K562 (cell line): ENCODE data around the gene SLC26A6. TPM values are rescaled to one million over a fixed set of nuclear protein-coding genes. Genes with fewer than 3 reads are reported as not detected.
A peak's percentile ranks its signal among the peaks of the same experiment; 100 is the strongest.

ENCODE experiments used
- ATAC-seq: fragments of 200-7000 bp; cut with Tn5 transposase; 3 replicates; pipeline ENCODE4 v1.9.1; 2020; ENCODE audit warnings: moderate library complexity
- BruUV-seq: library from RNA; stranded (reverse); fragments of 400-500 nt; replicated peaks from 2 replicates; lab custom pipeline; 2021; lab: Mats Ljungman, UMichigan
- CTCF ChIA-PET: fragments of 300-600 bp; formaldehyde crosslinking; extraction: SDS; loops from one replicate; lab custom pipeline; 2021; ENCODE audit warnings: low intra/inter-chr PET ratio; lab: Yijun Ruan, JAX
- POLR2A ChIA-PET: fragments of 300-600, 350-650 bp; sonication (Branson Sonifier 250); formaldehyde crosslinking; extraction: SDS; loops from one replicate; lab custom pipeline; 2021; ENCODE audit warnings: antibody characterized with exemption, inconsistent platforms; lab: Yijun Ruan, JAX
- DNase-seq, 4 experiments: peaks; one replicate each; pipeline versions ENCODE4 v3.0.0 to v3.0.0-alpha.2; 2011 to 2018; ENCODE audit warnings: low spot score in 3 of 4, mixed read lengths in 3 of 4; ENCODE audit errors: extremely low read depth in 1 of 4
- FAIRE-seq: peaks from 2 replicates; lab custom pipeline; 2011; peaks lifted over from hg19 to GRCh38; lab: Jason Lieb, UNC
- H2AFZ ChIP-seq: 2 replicates; pipeline ENCODE4 v1.6.0; 2011; ENCODE audit warnings: low read depth, low read length, control low read depth, inconsistent platforms
- H3K27ac ChIP-seq: fragments of 200-600 bp; 3 replicates; pipeline ENCODE4 v1.8.0; 2011; ENCODE audit warnings: low read depth, mild to moderate bottlenecking, control low read depth, inconsistent platforms, low read length, moderate library complexity, mixed read lengths; ENCODE audit errors: extremely low read depth
- H3K27me3 ChIP-seq, 2 experiments: fragments of 300-600 bp in 1 of 2; 2 replicates in 1 of 2; 3 replicates in 1 of 2; pipeline versions ENCODE4 v1.6.0 to v1.8.0; 2011; ENCODE audit warnings: inconsistent platforms in 2 of 2, low read length in 2 of 2, mild to moderate bottlenecking in 1 of 2, mixed read lengths in 1 of 2, moderate library complexity in 1 of 2; ENCODE audit not compliant: control insufficient read depth in 2 of 2, insufficient read depth in 2 of 2
- H3K36me3 ChIP-seq: fragments of 300-600 bp; 3 replicates; pipeline ENCODE4 v1.8.0; 2011; ENCODE audit warnings: mild to moderate bottlenecking, low read length, inconsistent platforms; ENCODE audit not compliant: control insufficient read depth, insufficient read depth
- H3K4me1 ChIP-seq, 2 experiments: fragments of 200-600 bp in 1 of 2; replicated peaks in 1 of 2; 2 replicates in 1 of 2; 3 replicates in 1 of 2; pipeline versions ENCODE4 v1.5.1 to v1.8.0; 2011; ENCODE audit warnings: inconsistent platforms in 2 of 2, low read length in 2 of 2, mild to moderate bottlenecking in 1 of 2, mixed read lengths in 1 of 2, moderate library complexity in 1 of 2; ENCODE audit not compliant: control insufficient read depth in 2 of 2, insufficient read depth in 2 of 2
- H3K4me2 ChIP-seq: 2 replicates; pipeline ENCODE4 v1.6.1; 2011; ENCODE audit warnings: low read length, control low read depth, inconsistent platforms, mixed read lengths; ENCODE audit not compliant: insufficient read depth
- H3K4me3 ChIP-seq: fragments of 200-600 bp; sonication (generic), shearing (Covaris generic); 2 replicates; pipeline ENCODE4 v1.5.1; 2016; ENCODE audit warnings: control low read depth, inconsistent platforms
- H3K79me2 ChIP-seq: fragments of 200-600 bp; 3 replicates; pipeline ENCODE4 v1.8.0; 2011; ENCODE audit warnings: low read length, inconsistent platforms; ENCODE audit not compliant: control insufficient read depth, insufficient read depth
- H3K9ac ChIP-seq, 2 experiments: 2 replicates each; pipeline versions ENCODE4 v1.6.0 to v1.6.1; 2011; ENCODE audit warnings: low read depth in 2 of 2, low read length in 2 of 2, control low read depth in 1 of 2, inconsistent platforms in 1 of 2, mild to moderate bottlenecking in 1 of 2, mixed read lengths in 1 of 2; ENCODE audit not compliant: insufficient read depth in 1 of 2
- H3K9me1 ChIP-seq: one replicate; pipeline ENCODE4 v1.6.0; 2011; ENCODE audit warnings: inconsistent platforms, mild to moderate bottlenecking, low read length, moderate library complexity; ENCODE audit not compliant: control insufficient read depth, insufficient read depth
- H3K9me3 ChIP-seq: replicated peaks from 2 replicates; pipeline ENCODE4 v1.5.1; 2011; ENCODE audit warnings: low read depth, low read length, inconsistent platforms; ENCODE audit not compliant: control insufficient read depth, insufficient read depth
- H4K20me1 ChIP-seq: replicated peaks from 2 replicates; pipeline ENCODE4 v1.6.1; 2011; ENCODE audit warnings: low read length, inconsistent platforms, mixed read lengths; ENCODE audit not compliant: control insufficient read depth, insufficient read depth
- ASH1L ChIP-seq: fragments of 450-650 bp; IDR thresholded peaks from 2 replicates; pipeline ENCODE4 v1.6.1; 2018; ENCODE audit warnings: borderline replicate concordance, mild to moderate bottlenecking, low read depth; ENCODE audit not compliant: partially characterized antibody
- CBX1 ChIP-seq: sonication (generic); IDR thresholded peaks from 2 replicates; pipeline ENCODE4 v1.6.1; 2016; ENCODE audit warnings: antibody characterized with exemption, low read depth, mild to moderate bottlenecking
- CBX2 ChIP-seq: fragments of 200-600 bp; sonication (generic); IDR thresholded peaks from one replicate; pipeline ENCODE4 v1.6.1; 2012; ENCODE audit warnings: mild to moderate bottlenecking, low read length, inconsistent platforms; ENCODE audit not compliant: insufficient read depth, poor library complexity, severe bottlenecking
- CHCHD3 ChIP-seq: fragments of 250-450 bp; sonication (Bioruptor Pico); IDR thresholded peaks from 2 replicates; pipeline ENCODE4 v2.1.2; 2022; ENCODE audit warnings: mild to moderate bottlenecking
- FOXJ3 ChIP-seq: sonication (generic); formaldehyde crosslinking; IDR thresholded peaks from 2 replicates; pipeline ENCODE4 v1.4.0; 2020; ENCODE audit warnings: mild to moderate bottlenecking, missing genetic modification reagents
- LEF1 ChIP-seq: fragments of 450-650 bp; IDR thresholded peaks from 2 replicates; pipeline ENCODE4 v1.6.1; 2016; ENCODE audit warnings: mild to moderate bottlenecking
- MAFK ChIP-seq: IDR thresholded peaks from 2 replicates; pipeline ENCODE4 v1.6.1; 2011; ENCODE audit warnings: low read length, improper control_type of control experiment
- MAZ ChIP-seq, 2 experiments: fragments of 450-650 bp in 1 of 2; sonication (generic) in 1 of 2; formaldehyde crosslinking; IDR thresholded peaks in 1 of 2; conservative IDR thresholded peaks in 1 of 2; 2 replicates each; pipeline versions ENCODE4 v1.4.0 to v1.5.0; 2020; ENCODE audit warnings: mild to moderate bottlenecking in 1 of 2, missing genetic modification reagents in 1 of 2
- SMARCC2 ChIP-seq: fragments of 450-650 bp; IDR thresholded peaks from 2 replicates; pipeline ENCODE4 v1.6.1; 2017; ENCODE audit warnings: antibody characterized with exemption, moderate library complexity, mild to moderate bottlenecking, low read depth
- TCF15 ChIP-seq: fragments of 250-450 bp; sonication (Bioruptor Pico); IDR thresholded peaks from 2 replicates; pipeline ENCODE4 v1.8.0; 2022; ENCODE audit warnings: moderate library complexity, mild to moderate bottlenecking, inconsistent platforms
- WGBS: fragments of 100-300 bp; shearing (Covaris generic); methylation state at CpG from one replicate; pipeline ENCODE4 v1.1.6; 2016; ENCODE audit warnings: low coverage, mixed read lengths; ENCODE audit not compliant: insufficient coverage; ENCODE audit errors: missing lambda C conversion rate; 5-methylcytosine and 5-hydroxymethylcytosine counted together
- in situ Hi-C: fragments of 300-500 bp; cut with MboI; formaldehyde crosslinking; loops from 4 replicates; pipeline ENCODE4 v1.15.0; 2018; ENCODE audit warnings: inconsistent platforms, mixed read lengths
- intact Hi-C: fragments of 100-400 bp; cut with micrococcal nuclease; formaldehyde crosslinking; loops from 2 replicates; pipeline ENCODE4 v1.14.2; 2022
- polyA plus RNA-seq, 8 experiments: library from polyadenylated mRNA; depleted of rRNA in 4 of 8; stranded (reverse) in 5 of 8; unstranded in 3 of 8; fragments of >200 nt; fragmentation: Nextera tagmentation in 2 of 8; fragmentation: Illumina TruSeq in 1 of 8; extraction: Ambion mirVana in 2 of 8; extraction: Trizol in 1 of 8; gene quantifications; 2 replicates each; pipeline versions ENCODE4 v1.2.1 to v1.2.3, GENCODE V29; 2011 to 2014; ENCODE audit warnings: inconsistent platforms in 1 of 8, missing spikeins in 1 of 8
- total RNA-seq, 7 experiments: library from RNA; depleted of rRNA in 6 of 7; stranded (reverse); fragments of >200 nt in 6 of 7; fragmentation: Illumina TruSeq in 2 of 7; extraction: Trizol in 2 of 7; gene quantifications; 2 replicates each; pipeline versions ENCODE4 v1.2.1 to v1.2.3, GENCODE V29; 2011 to 2021; ENCODE audit warnings: low replicate concordance in 1 of 7
- TF ChIP-seq, protein P1 (sequence below): sonication (generic); formaldehyde crosslinking; IDR thresholded peaks from 2 replicates; pipeline ENCODE4 v1.8.0; 2022; ENCODE audit warnings: mild to moderate bottlenecking, low read depth, missing genetic modification reagents

The SLC26A6 gene
- total and polyA plus RNA-seq, 9 of the 15 experiments (the other 6 are each of a cell fraction or from before 2014, with no cell fraction given) = 2.1 to 27.2 (median 14.8) TPM

DNA sequence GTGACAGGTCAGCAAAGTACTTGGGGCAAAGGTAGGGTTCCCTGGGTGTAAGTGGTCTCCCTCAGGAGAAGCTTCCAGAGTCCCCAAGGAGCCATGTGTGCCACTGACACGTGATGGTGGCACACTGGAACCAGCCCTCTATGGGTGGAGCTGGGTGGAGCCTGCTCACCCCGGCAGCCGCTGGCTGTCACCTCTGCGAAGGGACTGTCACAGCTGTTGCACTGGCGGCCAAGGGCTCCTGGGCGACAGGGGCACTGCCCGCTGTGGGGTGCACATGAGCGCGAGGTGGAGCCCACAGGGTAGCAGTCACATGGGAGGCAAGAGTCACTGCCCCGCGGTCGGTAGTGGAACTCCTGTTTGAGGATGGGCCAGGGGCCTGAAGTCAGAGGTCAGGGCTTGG, 15.5 kb upstream of the SLC26A6 start:
- Histone ChIP-seq H3K9me1 (no peaks in the 10 kb centered on the region), H2AFZ (no peak overlapping the region), H3K9ac (peak overlapping the region in 1 of 2 experiments; percentile 45; a peak in 1 of 4 replicates), H3K36me3 (no peaks in the 10 kb centered on the region), H3K9me3 (no peaks in the 10 kb centered on the region), H3K27ac (no peak overlapping the region), H3K4me2 (no peak overlapping the region), H4K20me1 (no peaks in the 10 kb centered on the region), H3K79me2 (no peaks in the 10 kb centered on the region), H3K27me3 (no peaks in the 10 kb centered on the region), H3K4me3 (no peak overlapping the region), H3K4me1 (peaks cover 0 to 22% of the 10 kb centered on the region in 2 experiments; a peak in 2 of 5 replicates)
- ChIA-PET CTCF (no interaction called here), POLR2A (interaction anchor here (0.9 kb wide), 1 partner anchor 15 kb away, joined by 3 read pairs; the partner anchor contains the start of gene SLC26A6)
- TF ChIP-seq CHCHD3 (CRISPR knock-in tag) (no peak), CBX1 (no peak), TCF15 (CRISPR knock-in tag) (no peak), MAFK (no peak), LEF1 (no peak), CBX2 (no peak), ASH1L (no peak), FOXJ3 (CRISPR knock-in tag) (no peak), SMARCC2 (no peak), MAZ (CRISPR knock-in tag; conservative IDR thresholded peaks at IDR 0.05 in 1 of 2, IDR thresholded peaks at IDR 0.05 in 1 of 2) (no peak)
- TF ChIP-seq, protein P1, sequence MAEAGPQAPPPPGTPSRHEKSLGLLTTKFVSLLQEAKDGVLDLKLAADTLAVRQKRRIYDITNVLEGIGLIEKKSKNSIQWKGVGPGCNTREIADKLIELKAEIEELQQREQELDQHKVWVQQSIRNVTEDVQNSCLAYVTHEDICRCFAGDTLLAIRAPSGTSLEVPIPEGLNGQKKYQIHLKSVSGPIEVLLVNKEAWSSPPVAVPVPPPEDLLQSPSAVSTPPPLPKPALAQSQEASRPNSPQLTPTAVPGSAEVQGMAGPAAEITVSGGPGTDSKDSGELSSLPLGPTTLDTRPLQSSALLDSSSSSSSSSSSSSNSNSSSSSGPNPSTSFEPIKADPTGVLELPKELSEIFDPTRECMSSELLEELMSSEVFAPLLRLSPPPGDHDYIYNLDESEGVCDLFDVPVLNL (CRISPR knock-in tag) = no peak
- FAIRE-seq = no peak
- 16% methylated on average over 7 of the region's 12 CpGs for WGBS
- intact Hi-C loops = no loop called here
- in situ Hi-C loops = no loop called here
- no peak for ATAC-seq
- BruUV-seq = no TSS peak
- DNase-seq = no peak
